ENCODE results near the gene GHRL. TPM values are rescaled to one million over a fixed set of nuclear protein-coding genes. Genes with fewer than 3 reads are reported as not detected.

Gene GHRL
- total and polyA plus RNA-seq, 2 donors from 2014 or later = 0.73 to 1.2 TPM

- DNase-seq = no peak
- TF ChIP-seq CTCF (IDR thresholded peaks at IDR 0.05; ENCODE audit: borderline replicate concordance, extremely low read depth, insufficient read depth) = no peak
- Histone ChIP-seq H3K27ac (ENCODE audit: low read depth in 2 of 2, low read length in 2 of 2) (no peak overlapping the region), H3K36me3 (ENCODE audit: control insufficient read depth in 2 of 3, insufficient read depth in 3 of 3, low read length in 3 of 3) (no peaks in the 10 kb centered on the region), H3K4me3 (ENCODE audit: low read length in 3 of 3) (no peak overlapping the region), H3K27me3 (ENCODE audit: control insufficient read depth, insufficient read depth, low read length) (no peaks in the 10 kb centered on the region), H3K9me3 (ENCODE audit: control insufficient read depth in 2 of 3, insufficient read depth in 1 of 3, low read length in 3 of 3) (no peaks in the 10 kb centered on the region), H3K9ac (ENCODE audit: low read length in 3 of 3) (no peak overlapping the region), H3K4me1 (ENCODE audit: control insufficient read depth in 2 of 3, insufficient read depth in 2 of 3, low read depth in 1 of 3, low read length in 3 of 3) (peaks cover 0 to 3% (median 0%) of the 10 kb centered on the region in 3 donors)
- FAIRE-seq = no peak
- intact Hi-C loops (cut with DNase I) = no loop called here
These were observed 45.4 kb upstream of the GHRL start for GRCh38 chr3:10338164-10338470.

- no peak for FAIRE-seq
- Histone ChIP-seq H3K4me1 (ENCODE audit: control insufficient read depth in 2 of 3, insufficient read depth in 2 of 3, low read depth in 1 of 3, low read length in 3 of 3) (peaks cover 0 to 3% (median 0%) of the 10 kb centered on the region in 3 donors), H3K27me3 (ENCODE audit: control insufficient read depth, insufficient read depth, low read length) (no peaks in the 10 kb centered on the region), H3K4me3 (ENCODE audit: low read length in 3 of 3) (no peak overlapping the region), H3K9ac (ENCODE audit: low read length in 3 of 3) (no peak overlapping the region), H3K36me3 (ENCODE audit: control insufficient read depth in 2 of 3, insufficient read depth in 3 of 3, low read length in 3 of 3) (no peaks in the 10 kb centered on the region), H3K27ac (ENCODE audit: low read depth in 2 of 2, low read length in 2 of 2) (no peak overlapping the region), H3K9me3 (ENCODE audit: control insufficient read depth in 2 of 3, insufficient read depth in 1 of 3, low read length in 3 of 3) (no peaks in the 10 kb centered on the region)
- TF ChIP-seq CTCF (IDR thresholded peaks at IDR 0.05; ENCODE audit: borderline replicate concordance, extremely low read depth, insufficient read depth) = no peak
- no peak for DNase-seq
- intact Hi-C loops (cut with DNase I) = no loop called here
These were observed 44.8 kb upstream of the GHRL start for GRCh38 chr3:10337323-10338163.

- DNase-seq (no peak), FAIRE-seq (no peak)
- no peaks in the 10 kb centered on the region for H3K9me3 ChIP-seq (ENCODE audit: control insufficient read depth in 2 of 3, insufficient read depth in 1 of 3, low read length in 3 of 3)
- no peak for TF ChIP-seq CTCF (IDR thresholded peaks at IDR 0.05; ENCODE audit: borderline replicate concordance, extremely low read depth, insufficient read depth)
- no peak overlapping the region for H3K4me3 ChIP-seq (ENCODE audit: low read length in 3 of 3)
- no peak overlapping the region for H3K9ac ChIP-seq (ENCODE audit: low read length in 3 of 3)
- no peak overlapping the region for H3K27ac ChIP-seq (ENCODE audit: low read depth in 2 of 2, low read length in 2 of 2)
- H3K36me3 ChIP-seq (ENCODE audit: control insufficient read depth in 2 of 3, insufficient read depth in 3 of 3, low read length in 3 of 3) = no peaks in the 10 kb centered on the region
- peaks cover 0 to 3% (median 0%) of the 10 kb centered on the region in 3 donors for H3K4me1 ChIP-seq (ENCODE audit: control insufficient read depth in 2 of 3, insufficient read depth in 2 of 3, low read depth in 1 of 3, low read length in 3 of 3)
- H3K27me3 ChIP-seq (ENCODE audit: control insufficient read depth, insufficient read depth, low read length) = no peaks in the 10 kb centered on the region
- intact Hi-C loops (cut with DNase I) = no loop called here
These were observed 44.0 kb upstream of the GHRL start for GRCh38 chr3:10336761-10337160.

Measured in kidney (tissue), 14 donors.